Smooth muscle cell (in vitro differentiated cells): ENCODE measurements around the gene VKORC1. TPM values are rescaled to one million over a fixed set of nuclear protein-coding genes. Genes with fewer than 3 reads are reported as not detected.
"Not testable (repeated sequence)": the region's sequence is repeated elsewhere in the genome, so short reads cannot be mapped to it uniquely, and the experiment has no call there.

Experiments
- DNase-seq: peaks from one replicate; lab custom pipeline; 2025; ENCODE audit not compliant: unreplicated experiment; lab: John Stamatoyannopoulos, UW
- H2AFZ ChIP-seq: fragments of 200-600 bp; sonication (generic); 2 replicates; pipeline ENCODE4 v1.6.0; 2016; ENCODE audit warnings: antibody characterized with exemption, low read depth, mild to moderate bottlenecking
- H3F3A ChIP-seq: fragments of 200-600 bp; sonication (generic); 2 replicates; pipeline ENCODE4 v1.6.0; 2017; ENCODE audit warnings: antibody characterized with exemption, low read depth
- H3K27ac ChIP-seq: fragments of 200-600 bp; sonication (generic); 2 replicates; pipeline ENCODE4 v1.5.1; 2016; ENCODE audit warnings: low read depth, mild to moderate bottlenecking
- H3K27me3 ChIP-seq: fragments of 200-600 bp; sonication (generic); 2 replicates; pipeline ENCODE4 v1.6.1; 2016; ENCODE audit warnings: low read depth, mild to moderate bottlenecking
- H3K36me3 ChIP-seq: fragments of 200-600 bp; sonication (generic); 2 replicates; pipeline ENCODE4 v1.5.1; 2016; ENCODE audit warnings: low read depth
- H3K4me1 ChIP-seq: fragments of 200-600 bp; sonication (generic); 2 replicates; pipeline ENCODE4 v1.5.1; 2016; ENCODE audit warnings: low read depth
- H3K4me2 ChIP-seq: fragments of 200-600 bp; sonication (generic); 2 replicates; pipeline ENCODE4 v1.6.0; 2016; ENCODE audit warnings: mild to moderate bottlenecking
- H3K4me3 ChIP-seq: fragments of 200-600 bp; sonication (generic); 2 replicates; pipeline ENCODE4 v1.5.1; 2016; ENCODE audit warnings: mild to moderate bottlenecking
- H3K79me2 ChIP-seq: fragments of 200-600 bp; sonication (generic); 2 replicates; pipeline ENCODE4 v1.6.0; 2016; ENCODE audit warnings: low read depth, mild to moderate bottlenecking
- H3K9ac ChIP-seq: fragments of 200-600 bp; sonication (generic); 2 replicates; pipeline ENCODE4 v1.6.0; 2016; ENCODE audit warnings: low read depth
- H3K9me3 ChIP-seq: fragments of 200-600 bp; sonication (generic); replicated peaks from 2 replicates; pipeline ENCODE4 v1.5.1; 2016; ENCODE audit warnings: low read depth
- H4K20me1 ChIP-seq: fragments of 200-600 bp; sonication (generic); 2 replicates; pipeline ENCODE4 v1.6.0; 2016; ENCODE audit warnings: low read depth
- WGBS: methylation state at CpG from one replicate; pipeline ENCODE4 v1.1.7; 2016; ENCODE audit warnings: low lambda C conversion rate; 5-methylcytosine and 5-hydroxymethylcytosine counted together
- polyA plus RNA-seq: library from polyadenylated mRNA; unstranded; fragments of >200 nt; fragmentation: Nextera tagmentation; extraction: Ambion mirVana; gene quantifications from 2 replicates; pipeline ENCODE4 v1.2.1, GENCODE V29; 2016
- total RNA-seq: library from RNA; depleted of rRNA; stranded (reverse); fragments of >200 nt; gene quantifications from 2 replicates; pipeline ENCODE4 v1.2.3, GENCODE V29; 2014
- TF ChIP-seq, protein P1 (sequence below): fragments of 200-600 bp; sonication (generic); IDR thresholded peaks from 2 replicates; pipeline ENCODE4 v1.5.1; 2017; ENCODE audit warnings: borderline replicate concordance, mild to moderate bottlenecking, antibody characterized with exemption; ENCODE audit not compliant: insufficient read depth, poor library complexity, severe bottlenecking

Gene VKORC1
- total and polyA plus RNA-seq, 2 experiments from 2014 or later: 253 to 394 TPM

GRCh38 chr16:31105677-31106213 is 11.1 kb upstream of the VKORC1 start:
- Histone ChIP-seq H3K27me3 (no peaks in the 10 kb centered on the region), H4K20me1 (no peaks in the 10 kb centered on the region), H3K27ac (no peak overlapping the region), H3K4me1 (peaks cover 4% of the 10 kb centered on the region), H3K9ac (no peak overlapping the region), H3K4me2 (peak overlapping the region; percentile 69), H3K9me3 (no peaks in the 10 kb centered on the region), H3F3A (no peaks in the 10 kb centered on the region), H3K4me3 (no peak overlapping the region), H2AFZ (peak overlapping the region; percentile 37), H3K79me2 (peaks cover 15% of the 10 kb centered on the region), H3K36me3 (no peaks in the 10 kb centered on the region)
- TF ChIP-seq, protein P1, sequence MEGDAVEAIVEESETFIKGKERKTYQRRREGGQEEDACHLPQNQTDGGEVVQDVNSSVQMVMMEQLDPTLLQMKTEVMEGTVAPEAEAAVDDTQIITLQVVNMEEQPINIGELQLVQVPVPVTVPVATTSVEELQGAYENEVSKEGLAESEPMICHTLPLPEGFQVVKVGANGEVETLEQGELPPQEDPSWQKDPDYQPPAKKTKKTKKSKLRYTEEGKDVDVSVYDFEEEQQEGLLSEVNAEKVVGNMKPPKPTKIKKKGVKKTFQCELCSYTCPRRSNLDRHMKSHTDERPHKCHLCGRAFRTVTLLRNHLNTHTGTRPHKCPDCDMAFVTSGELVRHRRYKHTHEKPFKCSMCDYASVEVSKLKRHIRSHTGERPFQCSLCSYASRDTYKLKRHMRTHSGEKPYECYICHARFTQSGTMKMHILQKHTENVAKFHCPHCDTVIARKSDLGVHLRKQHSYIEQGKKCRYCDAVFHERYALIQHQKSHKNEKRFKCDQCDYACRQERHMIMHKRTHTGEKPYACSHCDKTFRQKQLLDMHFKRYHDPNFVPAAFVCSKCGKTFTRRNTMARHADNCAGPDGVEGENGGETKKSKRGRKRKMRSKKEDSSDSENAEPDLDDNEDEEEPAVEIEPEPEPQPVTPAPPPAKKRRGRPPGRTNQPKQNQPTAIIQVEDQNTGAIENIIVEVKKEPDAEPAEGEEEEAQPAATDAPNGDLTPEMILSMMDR: peak; percentile 63
- DNase-seq: peak; percentile 40
- WGBS: 32% methylated on average over 33 of the region's 33 CpGs

DNA sequence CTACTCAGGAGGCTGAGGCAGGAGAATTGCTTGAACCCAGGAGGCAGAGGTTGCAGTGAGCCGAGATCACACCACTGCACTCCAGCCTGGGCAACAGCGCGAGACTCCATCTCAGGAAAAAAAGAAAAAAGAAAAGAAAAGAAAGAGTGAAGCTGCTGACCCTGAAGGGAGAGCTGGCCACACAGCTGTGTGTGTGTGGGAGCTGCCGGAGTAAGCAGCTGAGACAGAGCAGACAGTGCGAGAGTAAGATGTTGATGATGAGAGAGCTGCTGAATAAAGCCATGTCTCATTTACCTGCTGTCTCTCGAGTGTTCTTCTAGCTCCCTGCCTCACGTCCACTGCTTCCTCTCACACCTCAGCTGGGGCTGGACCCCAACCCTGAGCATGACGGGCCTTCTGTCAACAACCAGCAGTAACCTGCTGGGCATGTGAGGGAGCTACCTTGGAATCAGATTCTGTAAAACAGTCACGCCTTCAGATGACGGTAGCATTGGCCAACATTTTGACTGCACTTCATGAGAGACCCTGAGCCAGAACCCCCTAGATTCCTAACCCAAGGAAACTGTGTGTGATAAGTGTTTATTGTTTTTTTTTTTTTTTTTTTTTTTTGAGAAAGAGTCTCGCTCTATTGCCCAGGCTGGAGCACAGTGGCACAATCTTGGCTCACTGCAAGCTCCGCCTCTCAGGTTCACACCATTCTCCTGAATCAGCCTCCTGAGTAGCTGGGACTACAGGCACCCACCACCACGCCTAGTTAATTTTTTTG is 6.5 kb upstream of the VKORC1 start:
- H3K27me3 ChIP-seq, H3K79me2 ChIP-seq, H3K36me3 ChIP-seq, H3K9ac ChIP-seq, H3K27ac ChIP-seq, H3K9me3 ChIP-seq, H2AFZ ChIP-seq, H3K4me3 ChIP-seq, H3F3A ChIP-seq, DNase-seq, H3K4me2 ChIP-seq, H3K4me1 ChIP-seq, H4K20me1 ChIP-seq: not testable (repeated sequence)
- 85% methylated on average over 13 of the region's 13 CpGs for WGBS

DNA sequence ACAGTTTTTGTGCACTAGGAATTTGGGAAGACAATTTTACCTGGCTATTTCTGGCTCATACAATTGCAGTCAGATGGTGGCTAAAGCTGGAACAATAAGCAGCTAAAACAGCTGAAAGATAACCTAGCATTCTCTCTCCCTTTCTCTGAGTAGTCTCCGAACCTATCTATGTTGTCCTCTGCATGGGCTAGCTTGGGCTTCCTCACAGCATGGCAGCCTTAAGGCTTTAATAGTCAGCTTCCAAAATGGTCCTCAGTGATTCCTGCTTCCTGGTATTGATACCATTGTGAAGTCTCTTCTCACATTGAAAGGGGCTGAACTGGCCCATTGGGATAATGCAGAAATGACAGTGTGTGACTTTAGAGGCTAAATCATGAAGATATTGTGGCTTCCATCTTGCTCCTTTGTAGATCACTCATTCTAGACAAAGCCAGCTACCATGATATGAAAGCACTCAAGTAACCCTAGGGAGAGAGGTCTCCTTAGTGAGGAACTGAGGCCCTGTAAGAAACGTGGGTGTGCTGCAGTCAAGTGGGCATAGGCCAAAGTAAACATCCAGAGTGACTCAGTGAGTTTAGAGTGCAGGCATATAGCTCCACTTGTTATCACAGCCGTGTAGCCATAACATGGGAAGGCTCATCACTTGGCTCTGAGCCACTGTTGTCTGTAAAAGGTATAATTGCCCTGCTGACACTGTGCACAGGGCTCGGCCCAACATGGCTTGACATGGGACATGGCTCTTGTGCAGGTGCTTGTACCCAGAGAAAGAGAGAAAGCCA is 5.5 kb upstream of the VKORC1 start:
- H3K36me3 ChIP-seq: no peaks in the 10 kb centered on the region
- no peak overlapping the region for H3K4me3 ChIP-seq
- H2AFZ ChIP-seq: no peak overlapping the region
- H3K27ac ChIP-seq: no peak overlapping the region
- H3K4me2 ChIP-seq: no peak overlapping the region
- H3K4me1 ChIP-seq: no peaks in the 10 kb centered on the region
- 57% methylated on average over 4 of the region's 4 CpGs for WGBS
- DNase-seq: no peak
- no peaks in the 10 kb centered on the region for H3K27me3 ChIP-seq
- no peaks in the 10 kb centered on the region for H4K20me1 ChIP-seq
- H3K79me2 ChIP-seq: no peaks in the 10 kb centered on the region
- no peak overlapping the region for H3K9ac ChIP-seq
- TF ChIP-seq, protein P1: no peak
- no peaks in the 10 kb centered on the region for H3K9me3 ChIP-seq
- H3F3A ChIP-seq: no peaks in the 10 kb centered on the region

- TF ChIP-seq, protein P1: no peak
- H3K9me3 ChIP-seq: no peaks in the 10 kb centered on the region
- H3K4me2 ChIP-seq: peak overlapping the region; percentile 98
- DNase-seq: no peak
- no peaks in the 10 kb centered on the region for H3K4me1 ChIP-seq
- peaks cover 39% of the 10 kb centered on the region for H4K20me1 ChIP-seq
- H3K4me3 ChIP-seq: peak overlapping the region; percentile 87
- under 1% methylated on average over 20 of the region's 20 CpGs for WGBS
- H3F3A ChIP-seq: no peaks in the 10 kb centered on the region
- peak overlapping the region; percentile 45 for H2AFZ ChIP-seq
- peak overlapping the region; percentile 62 for H3K27ac ChIP-seq
- no peaks in the 10 kb centered on the region for H3K27me3 ChIP-seq
- peaks cover 35% of the 10 kb centered on the region for H3K79me2 ChIP-seq
- no peaks in the 10 kb centered on the region for H3K36me3 ChIP-seq
- peak overlapping the region; percentile 78 for H3K9ac ChIP-seq
Measured at GRCh38 chr16:31094088-31094423, 541 bp downstream of the VKORC1 start.
